A549 (cell line): ENCODE results near the gene TLCD5. TPM values are rescaled to one million over a fixed set of nuclear protein-coding genes. Genes with fewer than 3 reads are reported as not detected.

Experiments
- ATAC-seq, 2 experiments: fragments of 200-7000 bp in 1 of 2; fragments of >200 bp in 1 of 2; cut with Nextera tagmentation in 1 of 2; cut with Tn5 transposase in 1 of 2; 3 replicates each; pipeline versions ENCODE4 v1.8.0 to v1.9.1; 2018 to 2020; ENCODE audit warnings: mild to moderate bottlenecking in 1 of 2, moderate library complexity in 1 of 2
- CTCF ChIA-PET: fragments of 300-600 bp; sonication (Branson Sonifier 250); formaldehyde crosslinking; extraction: SDS; loops from one replicate; lab custom pipeline; 2021; ENCODE audit warnings: antibody characterized with exemption, inconsistent platforms; lab: Yijun Ruan, JAX
- POLR2A ChIA-PET: fragments of 350-600 bp; formaldehyde crosslinking; extraction: SDS; loops from one replicate; lab custom pipeline; 2021; ENCODE audit warnings: antibody characterized with exemption, inconsistent platforms; lab: Yijun Ruan, JAX
- DNase-seq, 2 experiments: peaks; one replicate each; pipeline versions ENCODE4 v3.0.0 to v3.0.0-alpha.2; 2011 to 2016; ENCODE audit warnings: low read depth in 1 of 2, low spot score in 1 of 2
- FAIRE-seq: peaks from 2 replicates; lab custom pipeline; 2011; peaks lifted over from hg19 to GRCh38; lab: Jason Lieb, UNC
- H3K27ac ChIP-seq, 2 experiments: fragments of >200 bp; sonication (Bioruptor Twin); formaldehyde crosslinking; 3 replicates each; pipeline ENCODE4 v1.5.1; 2016 to 2017
- H3K4me1 ChIP-seq: fragments of >200 bp; sonication (Bioruptor Twin); formaldehyde crosslinking; 3 replicates; pipeline ENCODE4 v1.6.1; 2016
- H3K4me2 ChIP-seq: fragments of >200 bp; sonication (Bioruptor Twin); formaldehyde crosslinking; 3 replicates; pipeline ENCODE4 v1.6.1; 2016
- H3K4me3 ChIP-seq: fragments of >200 bp; sonication (Bioruptor Twin); formaldehyde crosslinking; 3 replicates; pipeline ENCODE4 v1.5.1; 2016
- H3K9me3 ChIP-seq: fragments of >200 bp; sonication (Bioruptor Twin); formaldehyde crosslinking; 3 replicates; pipeline ENCODE4 v1.6.1; 2016
- BCL3 ChIP-seq: fragments of >200 bp; sonication (Bioruptor Twin); formaldehyde crosslinking; IDR thresholded peaks from 3 replicates; pipeline ENCODE4 v1.6.1; 2016
- CEBPB ChIP-seq, 2 experiments: fragments of >200 bp in 1 of 2; sonication (Bioruptor Twin) in 1 of 2; formaldehyde crosslinking in 1 of 2; IDR thresholded peaks; 2 replicates each; pipeline ENCODE4 v1.6.1; 2012 to 2016
- CHD2 ChIP-seq: fragments of 150-350 bp; IDR thresholded peaks from 2 replicates; pipeline ENCODE4 v1.6.1; 2014; ENCODE audit warnings: low read length; ENCODE audit not compliant: partially characterized antibody
- ELK1 ChIP-seq: fragments of 150-350 bp; IDR thresholded peaks from 2 replicates; pipeline ENCODE4 v1.6.1; 2014; ENCODE audit warnings: low read depth, mild to moderate bottlenecking, low read length
- FOSL2 ChIP-seq, 2 experiments: fragments of 450-650 bp in 1 of 2; fragments of >200 bp in 1 of 2; sonication (Bioruptor Twin) in 1 of 2; formaldehyde crosslinking; IDR thresholded peaks; 2 replicates each; pipeline versions ENCODE4 v1.5.0 to v1.6.1; 2016 to 2020; ENCODE audit warnings: mild to moderate bottlenecking in 1 of 2, moderate library complexity in 1 of 2
- FOXS1 ChIP-seq: fragments of 250-450 bp; sonication (Bioruptor Pico); IDR thresholded peaks from 2 replicates; pipeline ENCODE4 v1.5.0; 2020; ENCODE audit warnings: mild to moderate bottlenecking, moderate library complexity
- HMGXB4 ChIP-seq: fragments of 250-450 bp; sonication (Bioruptor Pico); IDR thresholded peaks from 2 replicates; pipeline ENCODE4 v1.5.0; 2021; ENCODE audit warnings: mild to moderate bottlenecking, moderate library complexity, borderline replicate concordance
- HOXB5 ChIP-seq: fragments of 250-450 bp; sonication (Bioruptor Pico); IDR thresholded peaks from 2 replicates; pipeline ENCODE4 v1.5.0; 2020; ENCODE audit warnings: mild to moderate bottlenecking, moderate library complexity
- KDM5A ChIP-seq: fragments of 200-600 bp; sonication (generic); IDR thresholded peaks from 2 replicates; pipeline ENCODE4 v1.6.1; 2016; ENCODE audit warnings: antibody characterized with exemption, mild to moderate bottlenecking
- MAFK ChIP-seq: fragments of 450-650 bp; IDR thresholded peaks from 2 replicates; pipeline ENCODE4 v1.6.1; 2014; ENCODE audit not compliant: partially characterized antibody
- NR3C1 ChIP-seq: fragments of >200 bp; sonication (Bioruptor Twin); formaldehyde crosslinking; IDR thresholded peaks from 3 replicates; pipeline ENCODE4 v1.6.1; 2017
- PBX3 ChIP-seq: IDR thresholded peaks from 2 replicates; pipeline ENCODE4 v1.6.1; 2012
- RCOR1 ChIP-seq: fragments of 150-350 bp; IDR thresholded peaks from 2 replicates; pipeline ENCODE4 v1.6.1; 2014; ENCODE audit warnings: antibody characterized with exemption, low read length, low read depth
- TP53 ChIP-seq: fragments of 250-450 bp; sonication (Bioruptor Pico); IDR thresholded peaks from 2 replicates; pipeline ENCODE4 v1.5.0; 2021; ENCODE audit warnings: mild to moderate bottlenecking, moderate library complexity
- USF2 ChIP-seq: fragments of 450-650 bp; IDR thresholded peaks from 2 replicates; pipeline ENCODE4 v1.6.1; 2014; ENCODE audit warnings: antibody characterized with exemption
- WGBS: methylation state at CpG from one replicate; pipeline ENCODE4 v1.1.6; 2017; ENCODE audit errors: missing lambda C conversion rate; 5-methylcytosine and 5-hydroxymethylcytosine counted together
- polyA plus RNA-seq, 4 experiments: library from polyadenylated mRNA; depleted of rRNA in 3 of 4; stranded (reverse); fragments of >200 nt; fragmentation: RNase III in 1 of 4; extraction: RNeasy Plus Mini Kit Qiagen cat#74134 plus additional on column Dnase treatment in 1 of 4; gene quantifications; 2 replicates in 3 of 4; 3 replicates in 1 of 4; pipeline ENCODE4 v1.2.3, GENCODE V29; 2011 to 2017

TLCD5 gene
- polyA plus RNA-seq, 2 of the 4 experiments (the other 2 are of a cell fraction) = 5.8 to 12.9 TPM

- no peak for FAIRE-seq
- TF ChIP-seq TP53 (CRISPR knock-in tag) (no peak), HOXB5 (CRISPR knock-in tag) (no peak), CHD2 (no peak), FOXS1 (no peak), PBX3 (no peak), HMGXB4 (CRISPR knock-in tag) (no peak), NR3C1 (no peak), USF2 (no peak), RCOR1 (no peak), KDM5A (no peak), CEBPB (IDR thresholded peaks at IDR 0.05) (no peak)
- TF ChIP-seq, all 56 proteins: peak for 0
- Histone ChIP-seq H3K4me3 (peak overlapping the region; percentile 64), H3K9me3 (no peaks in the 10 kb centered on the region), H3K4me2 (peak overlapping the region; percentile 85), H3K4me1 (peaks cover 27% of the 10 kb centered on the region), H3K27ac (peak overlapping the region; percentile 84 to 100; a peak in 5 of 6 replicates)
- ChIA-PET CTCF (interaction anchor here (1.1 kb wide), 2 partner anchors 17 to 94 kb away, joined by 3 read pairs; no protein-coding TSS in a partner anchor), POLR2A (interaction anchor here (1.0 kb wide), 1 partner anchor 62 kb away, joined by 6 read pairs; no protein-coding TSS in a partner anchor)
- no peak for DNase-seq
- ATAC-seq = no peak
- WGBS = 7% methylated on average over 7 of the region's 7 CpGs
Measured at GRCh38 chr11:120338107-120338933, 13.2 kb downstream of the TLCD5 start.

GRCh38 chr11:120339394-120339890, 14.3 kb downstream of the TLCD5 start:
- POLR2A ChIA-PET = no interaction called here
- WGBS = 32% methylated on average over 6 of the region's 6 CpGs
- Histone ChIP-seq H3K27ac (peak overlapping the region; percentile 26 to 46; a peak in 4 of 6 replicates), H3K9me3 (no peaks in the 10 kb centered on the region), H3K4me2 (peak overlapping the region; percentile 85), H3K4me3 (peak overlapping the region; percentile 64; the same call in 2 of the 3 replicates), H3K4me1 (peaks cover 29% of the 10 kb centered on the region)
- ATAC-seq = no peak
- no peak for FAIRE-seq
- no peak for DNase-seq
- TF ChIP-seq ELK1 = no peak
- no peak for TF ChIP-seq MAFK
- TF ChIP-seq, all 56 proteins: peak for 0
- CTCF ChIA-PET = no interaction called here

- DNase-seq = no peak
- ChIA-PET CTCF (interaction anchor here (0.6 kb wide), 1 partner anchor 824 kb away, joined by 3 read pairs; no protein-coding TSS in a partner anchor), POLR2A (no interaction called here)
- Histone ChIP-seq H3K4me2 (peak overlapping the region; percentile 85), H3K27ac (no peak overlapping the region), H3K9me3 (no peaks in the 10 kb centered on the region), H3K4me3 (no peak overlapping the region), H3K4me1 (peaks cover 30% of the 10 kb centered on the region)
- no peak for FAIRE-seq
- ATAC-seq = no peak
- WGBS = 4% methylated on average over 2 of the region's 2 CpGs
- TF ChIP-seq BCL3 (no peak), FOSL2 (IDR thresholded peaks at IDR 0.05) (no peak), FOSL2 (CRISPR knock-in tag; IDR thresholded peaks at IDR 0.05) (peak; percentile 59)
Measured at GRCh38 chr11:120340529-120340928, 15.4 kb downstream of the TLCD5 start.
